COLO668 (cell line): ENCODE results near the gene ABCA12.

Experiments
- DNase-seq: peaks from one replicate; lab custom pipeline; 2025; ENCODE audit not compliant: unreplicated experiment; lab: John Stamatoyannopoulos, UW

Gene ABCA12

GRCh38 chr2:214987261-214987660, 151.2 kb downstream of the ABCA12 start:
- no peak for DNase-seq

- DNase-seq: no peak
Measured at GRCh38 chr2:214985619-214986018, 152.8 kb downstream of the ABCA12 start.

- no peak for DNase-seq
Measured at GRCh38 chr2:214966420-214966819, 172.0 kb downstream of the ABCA12 start.

GRCh38 chr2:214960677-214961076, 177.7 kb downstream of the ABCA12 start:
- no peak for DNase-seq

- no peak for DNase-seq
Measured at GRCh38 chr2:214946949-214947348, 191.5 kb downstream of the ABCA12 start.

GRCh38 chr2:214934006-214934405, 204.4 kb downstream of the ABCA12 start:
- DNase-seq: no peak

GRCh38 chr2:214904634-214905033, 233.8 kb downstream of the ABCA12 start:
- DNase-seq: no peak

- no peak for DNase-seq
Measured at GRCh38 chr2:214904176-214904575, 234.2 kb downstream of the ABCA12 start.

GRCh38 chr2:214902286-214902685, 236.1 kb downstream of the ABCA12 start:
- no peak for DNase-seq

- DNase-seq: no peak
Measured at GRCh38 chr2:214899751-214900150, 238.7 kb downstream of the ABCA12 start.

- no peak for DNase-seq
Measured at GRCh38 chr2:214896274-214896673, 242.2 kb downstream of the ABCA12 start.

- no peak for DNase-seq
Measured at GRCh38 chr2:214895469-214895868, 243.0 kb downstream of the ABCA12 start.

- DNase-seq: no peak
Measured at GRCh38 chr2:214889301-214889700, 249.1 kb downstream of the ABCA12 start.

- DNase-seq: no peak
Measured at GRCh38 chr2:214881647-214882202, 256.7 kb downstream of the ABCA12 start.
